Stimulated activated naive CD8-positive, alpha-beta T cell treated with anti-CD3 and anti-CD28 coated beads, Interleukin-15, amount 100 ng/mL, for 72 hours (primary cell): ENCODE measurements around the gene CCDC57.

Experiments
- ATAC-seq: fragments of 150-1000 bp; cut with Tn5 transposase; 2 replicates; pipeline ENCODE4 v1.10.0; 2021; ENCODE audit warnings: mild to moderate bottlenecking, moderate library complexity
- DNase-seq, 2 donors: peaks; one replicate each; pipeline ENCODE4 v3.0.0; 2021 to 2022
- H3K27ac Mint-ChIP-seq, 2 donors: one replicate each; pipeline ENCODE4 v1.8.0; 2022; ENCODE audit warnings: mild to moderate bottlenecking in 2 of 2, mixed read lengths in 2 of 2, moderate library complexity in 2 of 2
- H3K27me3 Mint-ChIP-seq: one replicate; pipeline ENCODE4 v1.8.0; 2022; ENCODE audit warnings: mixed read lengths
- H3K4me1 Mint-ChIP-seq: one replicate; pipeline ENCODE4 v1.8.0; 2022; ENCODE audit warnings: mild to moderate bottlenecking, mixed read lengths
- H3K4me3 Mint-ChIP-seq, 2 donors: one replicate each; pipeline ENCODE4 v1.8.0; 2022; ENCODE audit warnings: mild to moderate bottlenecking in 2 of 2, mixed read lengths in 2 of 2, moderate library complexity in 1 of 2
- H3K9me3 Mint-ChIP-seq, 2 donors: one replicate each; pipeline ENCODE4 v1.8.0; 2022; ENCODE audit warnings: mixed read lengths in 2 of 2

The CCDC57 gene

GRCh38 chr17:82101767-82102679, 110.6 kb downstream of the CCDC57 start:
- DNase-seq (no peak), ATAC-seq (no peak)
- no peaks in the 10 kb centered on the region for H3K9me3 Mint-ChIP-seq
- no peaks in the 10 kb centered on the region for H3K27me3 Mint-ChIP-seq
- H3K27ac Mint-ChIP-seq = no peak overlapping the region
- peaks cover 66% of the 10 kb centered on the region for H3K4me1 Mint-ChIP-seq
- H3K4me3 Mint-ChIP-seq = no peak overlapping the region

- no peaks in the 10 kb centered on the region for H3K27me3 Mint-ChIP-seq
- peaks cover 66% of the 10 kb centered on the region for H3K4me1 Mint-ChIP-seq
- H3K9me3 Mint-ChIP-seq = no peaks in the 10 kb centered on the region
- H3K27ac Mint-ChIP-seq = no peak overlapping the region
- H3K4me3 Mint-ChIP-seq = peak overlapping the region in 1 of 2 donors; percentile 50
- ATAC-seq (no peak), DNase-seq (no peak)
These were observed 111.3 kb downstream of the CCDC57 start for GRCh38 chr17:82101301-82101715.

- Mint-ChIP-seq H3K4me3 (peak overlapping the region in 1 of 2 donors; percentile 93), H3K27me3 (no peaks in the 10 kb centered on the region), H3K9me3 (no peaks in the 10 kb centered on the region), H3K27ac (peak overlapping the region in 1 of 2 donors; percentile 59), H3K4me1 (peaks cover 66% of the 10 kb centered on the region)
- ATAC-seq = no peak
- no peak for DNase-seq
These were observed 111.9 kb downstream of the CCDC57 start for GRCh38 chr17:82100502-82101298.

GRCh38 chr17:82098939-82099763, 113.5 kb downstream of the CCDC57 start:
- Mint-ChIP-seq H3K9me3 (no peaks in the 10 kb centered on the region), H3K4me3 (peak overlapping the region; percentile 84 to 93), H3K27me3 (no peaks in the 10 kb centered on the region), H3K27ac (peak overlapping the region; percentile 80 to 96), H3K4me1 (peaks cover 60% of the 10 kb centered on the region)
- DNase-seq = peak; percentile 28 to 40
- ATAC-seq = peak; percentile 13

GRCh38 chr17:82098169-82098938, 114.3 kb downstream of the CCDC57 start, which contains the start of gene FASN:
FASN (minus strand) TSS chr17:82098236; CDS start chr17:82096445, 1,791 bp downstream.
- Mint-ChIP-seq H3K9me3 (no peaks in the 10 kb centered on the region), H3K4me1 (peaks cover 56% of the 10 kb centered on the region), H3K4me3 (peak within 1 kb of the TSS; percentile 74 to 87), H3K27me3 (no peaks in the 10 kb centered on the region), H3K27ac (peak within 1 kb of the TSS; percentile 65 to 86)
- DNase-seq = peak; percentile 92 to 93
- peak; percentile 87 for ATAC-seq

GRCh38 chr17:82097919-82098168, 114.8 kb downstream of the CCDC57 start:
- DNase-seq (no peak), ATAC-seq (no peak)
- Mint-ChIP-seq H3K9me3 (no peaks in the 10 kb centered on the region), H3K27me3 (no peaks in the 10 kb centered on the region), H3K4me3 (peak overlapping the region; percentile 64 to 87), H3K27ac (peak overlapping the region in 1 of 2 donors; percentile 86), H3K4me1 (peaks cover 56% of the 10 kb centered on the region)

- peak; percentile 40 to 62 for DNase-seq
- peak overlapping the region in 1 of 2 donors; percentile 67 for H3K27ac Mint-ChIP-seq
- H3K4me1 Mint-ChIP-seq = peaks cover 54% of the 10 kb centered on the region
- H3K27me3 Mint-ChIP-seq = no peaks in the 10 kb centered on the region
- H3K4me3 Mint-ChIP-seq = peak overlapping the region; percentile 74 to 87
- H3K9me3 Mint-ChIP-seq = no peaks in the 10 kb centered on the region
- ATAC-seq = peak; percentile 1
These were observed 115.3 kb downstream of the CCDC57 start for GRCh38 chr17:82097184-82097918.

- ATAC-seq = no peak
- peak overlapping the region in 1 of 2 donors; percentile 67 for H3K27ac Mint-ChIP-seq
- peaks cover 48% of the 10 kb centered on the region for H3K4me1 Mint-ChIP-seq
- no peaks in the 10 kb centered on the region for H3K9me3 Mint-ChIP-seq
- DNase-seq = no peak
- peak overlapping the region; percentile 74 to 83 for H3K4me3 Mint-ChIP-seq
- no peaks in the 10 kb centered on the region for H3K27me3 Mint-ChIP-seq
These were observed 115.9 kb downstream of the CCDC57 start for GRCh38 chr17:82096709-82097183.

- Mint-ChIP-seq H3K27ac (peak overlapping the region in 1 of 2 donors; percentile 67), H3K9me3 (no peaks in the 10 kb centered on the region), H3K4me1 (peaks cover 41% of the 10 kb centered on the region), H3K4me3 (peak overlapping the region; percentile 64 to 83), H3K27me3 (no peaks in the 10 kb centered on the region)
- ATAC-seq = no peak
- DNase-seq = no peak
These were observed 116.6 kb downstream of the CCDC57 start for GRCh38 chr17:82095777-82096708.

GRCh38 chr17:82094931-82095776, 117.5 kb downstream of the CCDC57 start:
- Mint-ChIP-seq H3K9me3 (no peaks in the 10 kb centered on the region), H3K27me3 (no peaks in the 10 kb centered on the region), H3K4me3 (peak overlapping the region in 1 of 2 donors; percentile 79), H3K27ac (no peak overlapping the region), H3K4me1 (peaks cover 32% of the 10 kb centered on the region)
- DNase-seq (no peak), ATAC-seq (no peak)

- DNase-seq = no peak
- H3K27ac Mint-ChIP-seq = peak overlapping the region; percentile 30 to 87
- no peaks in the 10 kb centered on the region for H3K27me3 Mint-ChIP-seq
- no peak for ATAC-seq
- H3K4me1 Mint-ChIP-seq = peaks cover 22% of the 10 kb centered on the region
- H3K4me3 Mint-ChIP-seq = no peak overlapping the region
- H3K9me3 Mint-ChIP-seq = no peaks in the 10 kb centered on the region
These were observed 119.5 kb downstream of the CCDC57 start for GRCh38 chr17:82092995-82093751.

GRCh38 chr17:82092628-82092994, 120.0 kb downstream of the CCDC57 start:
- Mint-ChIP-seq H3K4me1 (peaks cover 22% of the 10 kb centered on the region), H3K27me3 (no peaks in the 10 kb centered on the region), H3K4me3 (no peak overlapping the region), H3K9me3 (no peaks in the 10 kb centered on the region), H3K27ac (no peak overlapping the region)
- DNase-seq (no peak), ATAC-seq (no peak)
